HepG2 (cell line): ENCODE measurements around the gene FAM114A2. TPM values are rescaled to one million over a fixed set of nuclear protein-coding genes. Genes with fewer than 3 reads are reported as not detected.

ENCODE experiments used
- ATAC-seq: fragments of 200-7000 bp; cut with Tn5 transposase; 3 replicates; pipeline ENCODE4 v1.9.1; 2020; ENCODE audit warnings: mild to moderate bottlenecking, moderate library complexity
- BruUV-seq: library from RNA; stranded (reverse); fragments of 400-500 nt; replicated peaks from 2 replicates; lab custom pipeline; 2021; lab: Mats Ljungman, UMichigan
- CTCF ChIA-PET: fragments of 300-600 bp; formaldehyde crosslinking; extraction: SDS; loops from one replicate; lab custom pipeline; 2021; ENCODE audit warnings: low total read pairs, inconsistent platforms, low intra/inter-chr PET ratio; lab: Yijun Ruan, JAX
- POLR2A ChIA-PET: fragments of 350-600 bp; sonication (Branson Sonifier 250); formaldehyde crosslinking; loops from one replicate; lab custom pipeline; 2020; ENCODE audit warnings: antibody characterized with exemption, inconsistent platforms; lab: Yijun Ruan, JAX
- DNase-seq: peaks from one replicate; pipeline ENCODE4 v3.0.0-alpha.2; 2015; ENCODE audit warnings: low spot score
- FAIRE-seq: peaks from 3 replicates; lab custom pipeline; 2011; peaks lifted over from hg19 to GRCh38; lab: Jason Lieb, UNC
- H2AFZ ChIP-seq: one replicate; pipeline ENCODE4 v1.6.1; 2011; ENCODE audit warnings: low read length, inconsistent platforms
- H3K27ac ChIP-seq: fragments of 300-600 bp; 3 replicates; pipeline ENCODE4 v1.8.0; 2011; ENCODE audit warnings: mixed run types, mild to moderate bottlenecking, mixed read lengths, low read length, inconsistent platforms; ENCODE audit not compliant: insufficient read depth; ENCODE audit errors: extremely low read length
- H3K27me3 ChIP-seq, 2 experiments: fragments of 200-600 bp in 1 of 2; 2 replicates in 1 of 2; 3 replicates in 1 of 2; pipeline versions ENCODE4 v1.6.0 to v1.8.0; 2011; ENCODE audit warnings: low read length in 2 of 2, mild to moderate bottlenecking in 2 of 2, moderate library complexity in 2 of 2, inconsistent platforms in 1 of 2; ENCODE audit not compliant: insufficient read depth in 2 of 2, control insufficient read depth in 1 of 2
- H3K36me3 ChIP-seq, 2 experiments: fragments of 200-600 bp in 1 of 2; replicated peaks in 1 of 2; 2 replicates in 1 of 2; 3 replicates in 1 of 2; pipeline versions ENCODE4 v1.5.1 to v1.8.0; 2011; ENCODE audit warnings: low read length in 2 of 2, inconsistent platforms in 1 of 2; ENCODE audit not compliant: insufficient read depth in 2 of 2, control insufficient read depth in 1 of 2
- H3K4me1 ChIP-seq: 2 replicates; pipeline ENCODE4 v1.5.1; 2012; ENCODE audit warnings: low read length, inconsistent platforms; ENCODE audit not compliant: insufficient read depth
- H3K4me2 ChIP-seq: 2 replicates; pipeline ENCODE4 v1.6.0; 2011; ENCODE audit warnings: low read depth, low read length, inconsistent platforms
- H3K4me3 ChIP-seq, 3 experiments: fragments of 200-600 bp in 1 of 3; sonication (generic), shearing (Covaris generic) in 1 of 3; replicated peaks in 1 of 3; 2 replicates each; pipeline ENCODE4 v1.5.1; 2011 to 2016; ENCODE audit warnings: low read length in 3 of 3, inconsistent platforms in 2 of 3, low read depth in 2 of 3, mild to moderate bottlenecking in 2 of 3, control low read depth in 1 of 3, mixed read lengths in 1 of 3; ENCODE audit not compliant: insufficient read depth in 1 of 3
- H3K79me2 ChIP-seq: one replicate; pipeline ENCODE4 v1.6.1; 2011; ENCODE audit warnings: low read length, inconsistent platforms; ENCODE audit not compliant: insufficient read depth
- H3K9ac ChIP-seq: 2 replicates; pipeline ENCODE4 v1.6.0; 2011; ENCODE audit warnings: mild to moderate bottlenecking, low read depth, low read length, inconsistent platforms; ENCODE audit not compliant: insufficient read depth
- H3K9me3 ChIP-seq: 2 replicates; pipeline ENCODE4 v1.5.1; 2012; ENCODE audit warnings: mild to moderate bottlenecking, low read length
- H4K20me1 ChIP-seq: 2 replicates; pipeline ENCODE4 v1.6.0; 2011; ENCODE audit warnings: inconsistent platforms, mild to moderate bottlenecking, low read length, moderate library complexity; ENCODE audit not compliant: insufficient read depth
- HNF4G ChIP-seq, 2 experiments: sonication (generic) in 1 of 2; formaldehyde crosslinking in 1 of 2; IDR thresholded peaks; 2 replicates each; pipeline versions ENCODE4 v1.4.0 to v1.6.1; 2011 to 2020; ENCODE audit warnings: borderline replicate concordance in 2 of 2, low read depth in 2 of 2, mild to moderate bottlenecking in 2 of 2, low read length in 1 of 2, missing genetic modification reagents in 1 of 2, moderate library complexity in 1 of 2
- HNRNPUL1 ChIP-seq: fragments of 200-400 bp; formaldehyde crosslinking; IDR thresholded peaks from 2 replicates; pipeline ENCODE4 v1.6.1; 2017; ENCODE audit warnings: low read depth, mild to moderate bottlenecking, low read length, moderate library complexity
- IRF1 ChIP-seq: sonication (generic); formaldehyde crosslinking; IDR thresholded peaks from 2 replicates; pipeline ENCODE4 v1.4.0; 2020; ENCODE audit warnings: low read depth, mild to moderate bottlenecking, missing genetic modification reagents
- PHF5A ChIP-seq: IDR thresholded peaks from one replicate; pipeline ENCODE4 v1.6.1; 2018; ENCODE audit warnings: low read depth, missing genetic modification reagents; ENCODE audit not compliant: unreplicated experiment
- RARG ChIP-seq: sonication (generic); formaldehyde crosslinking; IDR thresholded peaks from 2 replicates; pipeline ENCODE4 v1.4.0; 2020; ENCODE audit warnings: low read depth, mild to moderate bottlenecking, missing genetic modification reagents
- SCMH1 ChIP-seq: sonication (generic); formaldehyde crosslinking; IDR thresholded peaks from 2 replicates; pipeline ENCODE4 v1.9.0; 2021; ENCODE audit warnings: missing genetic modification reagents, mild to moderate bottlenecking, borderline replicate concordance
- SMYD3 ChIP-seq: sonication (generic); formaldehyde crosslinking; IDR thresholded peaks from 2 replicates; pipeline ENCODE4 v1.8.1; 2023; ENCODE audit warnings: mild to moderate bottlenecking, missing genetic modification reagents
- ZBTB4 ChIP-seq: sonication (generic); formaldehyde crosslinking; IDR thresholded peaks from 2 replicates; pipeline ENCODE4 v1.4.0; 2020; ENCODE audit warnings: missing genetic modification reagents, mild to moderate bottlenecking, borderline replicate concordance
- ZBTB46 ChIP-seq: sonication (generic); formaldehyde crosslinking; IDR thresholded peaks from 2 replicates; pipeline ENCODE4 v1.4.0; 2020; ENCODE audit warnings: mild to moderate bottlenecking, missing genetic modification reagents, borderline replicate concordance
- ZNF121 ChIP-seq: sonication (generic); formaldehyde crosslinking; IDR thresholded peaks from 2 replicates; pipeline ENCODE4 v1.5.0; 2020; ENCODE audit warnings: mild to moderate bottlenecking, missing genetic modification reagents
- ZNF136 ChIP-seq: sonication (generic); formaldehyde crosslinking; IDR thresholded peaks from 2 replicates; pipeline ENCODE4 v1.8.1; 2022; ENCODE audit warnings: low read depth, mild to moderate bottlenecking, moderate library complexity, missing genetic modification reagents
- ZNF251 ChIP-seq: sonication (generic); formaldehyde crosslinking; IDR thresholded peaks from 2 replicates; pipeline ENCODE4 v1.9.0; 2021; ENCODE audit warnings: mild to moderate bottlenecking, missing genetic modification reagents
- ZNF253 ChIP-seq: sonication (generic); formaldehyde crosslinking; IDR thresholded peaks from 2 replicates; pipeline ENCODE4 v1.8.0; 2022; ENCODE audit warnings: mild to moderate bottlenecking, missing genetic modification reagents, borderline replicate concordance
- ZNF790 ChIP-seq: sonication (generic); formaldehyde crosslinking; IDR thresholded peaks from 2 replicates; pipeline ENCODE4 v1.8.0; 2022; ENCODE audit warnings: missing genetic modification reagents, mild to moderate bottlenecking, borderline replicate concordance
- ZSCAN30 ChIP-seq: sonication (generic); formaldehyde crosslinking; IDR thresholded peaks from 2 replicates; pipeline ENCODE4 v1.5.0; 2020; ENCODE audit warnings: mild to moderate bottlenecking, missing genetic modification reagents
- WGBS: methylation state at CpG from one replicate; pipeline ENCODE4 v1.1.6; 2017; ENCODE audit warnings: low lambda C conversion rate; 5-methylcytosine and 5-hydroxymethylcytosine counted together
- in situ Hi-C: cut with HindIII; loops from 2 replicates; pipeline ENCODE4 v1.10.0; 2017; ENCODE audit warnings: low pct_unique_long_range_greater_than_20kb; ENCODE audit not compliant: extremely low pct_ligation_motif_present
- intact Hi-C: fragments of 100-400 bp; cut with micrococcal nuclease; formaldehyde crosslinking; loops from one replicate; pipeline ENCODE4 v1.10.0; 2022; ENCODE audit not compliant: unreplicated experiment
- polyA plus RNA-seq, 8 experiments: library from polyadenylated mRNA; depleted of rRNA in 3 of 8; stranded (reverse) in 7 of 8; unstranded in 1 of 8; fragments of >200 nt; fragmentation: Illumina TruSeq in 4 of 8; extraction: Trizol in 4 of 8; gene quantifications; 2 replicates each; pipeline versions ENCODE4 v1.2.1 to v1.2.3, GENCODE V29; 2011 to 2016; ENCODE audit warnings: low read depth in 4 of 8, missing spikeins in 1 of 8, mixed read lengths in 1 of 8; ENCODE audit not compliant: insufficient read depth in 1 of 8
- total RNA-seq, 5 experiments: library from RNA; depleted of rRNA; stranded (reverse); fragments of >200 nt; fragmentation: Illumina TruSeq; extraction: Trizol; gene quantifications; 2 replicates each; pipeline ENCODE4 v1.2.3, GENCODE V29; 2016; ENCODE audit warnings: low read depth in 1 of 5

FAM114A2 gene
- total and polyA plus RNA-seq, 2 of the 13 experiments (the other 11 are each of a cell fraction or from before 2014, with no cell fraction given) = 6.9 to 11.4 TPM

- TF ChIP-seq ZNF790 (CRISPR knock-in tag) = no peak
- no peak for TF ChIP-seq ZBTB4
- no peak for TF ChIP-seq ZSCAN30 (CRISPR knock-in tag)
- no peak for TF ChIP-seq ZBTB46 (CRISPR knock-in tag)
- no peak for TF ChIP-seq PHF5A (CRISPR knock-in tag)
- TF ChIP-seq HNF4G (IDR thresholded peaks at IDR 0.05; ENCODE audit: borderline replicate concordance, low read depth, low read length) = no peak
- no peak for TF ChIP-seq HNF4G (CRISPR knock-in tag; IDR thresholded peaks at IDR 0.05; ENCODE audit: borderline replicate concordance, low read depth)
- no peak for TF ChIP-seq ZNF253
- TF ChIP-seq IRF1 = no peak
- no peak for TF ChIP-seq RARG (CRISPR knock-in tag)
- no peak for TF ChIP-seq SMYD3 (CRISPR knock-in tag)
- TF ChIP-seq ZNF121 (CRISPR knock-in tag) = no peak
- no peak for TF ChIP-seq HNRNPUL1
- TF ChIP-seq SCMH1 (CRISPR knock-in tag) = no peak
- TF ChIP-seq ZNF136 = no peak
- TF ChIP-seq ZNF251 = no peak
- no peaks in the 10 kb centered on the region for H3K79me2 ChIP-seq
- H3K4me1 ChIP-seq = no peaks in the 10 kb centered on the region
- H3K4me3 ChIP-seq = no peak overlapping the region
- H4K20me1 ChIP-seq = no peaks in the 10 kb centered on the region
- BruUV-seq = no TSS peak
- peaks cover 2 to 8% of the 10 kb centered on the region in 2 experiments; a peak in 3 of 5 replicates for H3K27me3 ChIP-seq
- H2AFZ ChIP-seq = no peak overlapping the region
- FAIRE-seq (no peak), DNase-seq (no peak), ATAC-seq (no peak)
- in situ Hi-C loops (no loop called here), intact Hi-C loops (no loop called here)
- no peak overlapping the region for H3K9ac ChIP-seq
- H3K4me2 ChIP-seq = no peak overlapping the region
- ChIA-PET POLR2A (no interaction called here), CTCF (no interaction called here)
- no peak overlapping the region for H3K27ac ChIP-seq
- WGBS = 0% methylated on average over 2 of the region's 2 CpGs
- H3K9me3 ChIP-seq = no peaks in the 10 kb centered on the region
- no peaks in the 10 kb centered on the region for H3K36me3 ChIP-seq
These were observed 42.5 kb upstream of the FAM114A2 start for GRCh38 chr5:154081246-154081645.
